GM11168 (cell line): ENCODE measurements around the gene NFASC.

Source experiments
- in situ Hi-C: fragments of 300-500 bp; cut with MboI; formaldehyde crosslinking; loops from one replicate; pipeline ENCODE4 v1.12.0; 2022; ENCODE audit warnings: low sequenced_read_pairs; ENCODE audit not compliant: unreplicated experiment

NFASC gene

GRCh38 chr1:204854286-204854685 is 16.4 kb upstream of the NFASC start:
- in situ Hi-C loops, result no loop called here

- in situ Hi-C loops, result no loop called here
Observed at GRCh38 chr1:204858363-204858821, 12.3 kb upstream of the NFASC start.

GRCh38 chr1:204859861-204860267 is 10.8 kb upstream of the NFASC start:
- in situ Hi-C loops, result no loop called here

- in situ Hi-C loops, result no loop called here
Observed at GRCh38 chr1:204863024-204863423, 7.6 kb upstream of the NFASC start.

- in situ Hi-C loops, result no loop called here
Observed at GRCh38 chr1:204863730-204864129, 6.9 kb upstream of the NFASC start.

GRCh38 chr1:204866051-204866596 is 4.5 kb upstream of the NFASC start:
- in situ Hi-C loops, result no loop called here

- in situ Hi-C loops, result no loop called here
Observed at GRCh38 chr1:204867203-204867602, 3.5 kb upstream of the NFASC start.

GRCh38 chr1:204867666-204868339 is 2.9 kb upstream of the NFASC start:
- in situ Hi-C loops, result no loop called here

GRCh38 chr1:204868340-204868700 is 2.3 kb upstream of the NFASC start:
- in situ Hi-C loops, result no loop called here

GRCh38 chr1:204869097-204869496 is 1.6 kb upstream of the NFASC start:
- in situ Hi-C loops, result no loop called here

- in situ Hi-C loops, result no loop called here
Observed at GRCh38 chr1:204871405-204872037, 859 bp downstream of the NFASC start.

- in situ Hi-C loops, result no loop called here
Observed at GRCh38 chr1:204872262-204872881, 1.7 kb downstream of the NFASC start.

GRCh38 chr1:204873176-204873575 is 2.5 kb downstream of the NFASC start:
- in situ Hi-C loops, result no loop called here

GRCh38 chr1:204873714-204874113 is 3.1 kb downstream of the NFASC start:
- in situ Hi-C loops, result no loop called here

- in situ Hi-C loops, result no loop called here
Observed at GRCh38 chr1:204874274-204874673, 3.6 kb downstream of the NFASC start.

- in situ Hi-C loops, result no loop called here
Observed at GRCh38 chr1:204875255-204875654, 4.6 kb downstream of the NFASC start.

GRCh38 chr1:204878621-204879234 is 8.1 kb downstream of the NFASC start:
- in situ Hi-C loops, result no loop called here

GRCh38 chr1:204879351-204879750 is 8.7 kb downstream of the NFASC start:
- in situ Hi-C loops, result no loop called here

GRCh38 chr1:204880906-204881305 is 10.2 kb downstream of the NFASC start:
- in situ Hi-C loops, result no loop called here

GRCh38 chr1:204882479-204882878 is 11.8 kb downstream of the NFASC start:
- in situ Hi-C loops, result no loop called here

GRCh38 chr1:204883405-204883804 is 12.7 kb downstream of the NFASC start:
- in situ Hi-C loops, result no loop called here
